ENCODE measurements around the gene CCDC181. TPM values are rescaled to one million over a fixed set of nuclear protein-coding genes. Genes with fewer than 3 reads are reported as not detected.
A peak's percentile ranks its signal among the peaks of the same experiment; 100 is the strongest.

The CCDC181 gene
- total and polyA plus RNA-seq, 2 of the 8 experiments (the other 6 are each of a cell fraction or from before 2014, with no cell fraction given): 1.2 to 3.7 TPM

GRCh38 chr1:169367096-169367685 is 60.1 kb downstream of the CCDC181 start:
- Histone ChIP-seq H3K79me1 (ENCODE audit: low read depth, low read length) (no peaks in the 10 kb centered on the region), H3K4me3 (ENCODE audit: extremely low read depth in 1 of 4, insufficient read depth in 2 of 4, low read depth in 3 of 4, low read length in 4 of 4) (peak overlapping the region; percentile 87 to 98 (median 92)), H3K27me3 (replicated peaks in 1 of 4; ENCODE audit: control insufficient read depth in 3 of 4, extremely low read depth in 1 of 4, insufficient read depth in 3 of 4, low read length in 3 of 4) (no peaks in the 10 kb centered on the region), H2BK20ac (ENCODE audit: low read length) (no peak overlapping the region), H3K9me3 (ENCODE audit: insufficient read depth in 2 of 2, low read depth in 1 of 2, low read length in 1 of 2) (peaks cover 0 to 3% of the 10 kb centered on the region in 2 experiments; a peak in 1 of 4 replicates), H2BK12ac (ENCODE audit: low read depth, low read length) (no peak overlapping the region), H3K23me2 (ENCODE audit: low read depth, low read length) (peaks cover 7% of the 10 kb centered on the region), H3K18ac (ENCODE audit: extremely low read depth, low read length) (no peak overlapping the region), H2AFZ (ENCODE audit: low read length) (peak overlapping the region; percentile 99), H3K56ac (replicated peaks; ENCODE audit: insufficient read length, low read depth, low read length) (no peak overlapping the region), H3K79me2 (ENCODE audit: control insufficient read depth in 1 of 2, insufficient read depth in 2 of 2, low read length in 2 of 2) (peaks cover 0 to 14% of the 10 kb centered on the region in 2 experiments; a peak in 2 of 4 replicates), H2BK5ac (ENCODE audit: low read depth, low read length) (0 out of 2 replicates have a peak overlapping the region, but pooled peaks have one; percentile 17), H2AK5ac (ENCODE audit: low read depth, low read length) (no peak overlapping the region), H3K36me3 (ENCODE audit: control insufficient read depth in 2 of 4, insufficient read depth in 4 of 4, low read length in 3 of 4) (peaks cover 0 to 6% (median 1%) of the 10 kb centered on the region in 4 experiments; a peak in 1 of 8 replicates), H3K9ac (replicated peaks in 1 of 4; ENCODE audit: extremely low read depth in 1 of 4, low read depth in 3 of 4, low read length in 3 of 4) (peak overlapping the region in 2 of 4 experiments; percentile 35 to 66; a peak in 3 of 7 replicates), H3K4me2 (ENCODE audit: insufficient read depth in 1 of 2, low read depth in 2 of 2, low read length in 2 of 2) (peak overlapping the region; percentile 55 to 79), H4K91ac (replicated peaks; ENCODE audit: insufficient read length, low read length) (no peak overlapping the region), H3K4ac (replicated peaks; ENCODE audit: insufficient read length, low read depth, low read length) (no peak overlapping the region), H3K14ac (ENCODE audit: insufficient read length) (no peak overlapping the region), H3K23ac (ENCODE audit: insufficient read length) (no peak overlapping the region), H3K4me1 (replicated peaks in 1 of 4; ENCODE audit: control insufficient read depth in 3 of 4, insufficient read depth in 4 of 4, low read length in 3 of 4) (no peaks in the 10 kb centered on the region; a peak in 1 of 7 replicates), H4K8ac (ENCODE audit: extremely low read depth, insufficient read depth, low read length) (no peak overlapping the region), H2BK15ac (ENCODE audit: low read length) (no peak overlapping the region), H3K27ac (ENCODE audit: low read depth, low read length) (no peak overlapping the region), H2BK120ac (replicated peaks; ENCODE audit: low read depth, low read length) (no peak overlapping the region), H4K20me1 (replicated peaks in 1 of 2; ENCODE audit: control insufficient read depth in 1 of 2, insufficient read depth in 2 of 2, low read length in 2 of 2) (no peaks in the 10 kb centered on the region), H4K5ac (ENCODE audit: insufficient read length, low read depth, low read length) (no peak overlapping the region)
- ChIA-PET CTCF (ENCODE audit: partially characterized antibody) (interaction anchor here (1.4 to 2.5 kb wide), 2 partner anchors 9 to 19 kb away, joined by 3 to 8 read pairs; no protein-coding TSS in a partner anchor), POLR2A (ENCODE audit: partially characterized antibody) (interaction anchor here (0.9 to 1.2 kb wide), 4 partner anchors 11 to 257 kb away, joined by 3 to 5 read pairs (median 4); partner anchors contain the start of gene SLC19A2)
- WGBS, 2 experiments (ENCODE audit: extremely low coverage in 1 of 2, insufficient coverage in 1 of 2, insufficient read length in 1 of 2, insufficient replicate concordance in 2 of 2, low coverage in 1 of 2, low lambda C conversion rate in 2 of 2, missing lambda C conversion rate in 1 of 2): 16% methylated on average over 15 of the region's 15 CpGs; no CpG with 5 or more reads in 1 of the 2 experiments
- FAIRE-seq: no peak
- no peak for DNase-seq (ENCODE audit: low read depth in 1 of 2, low spot score in 2 of 2)
- no peak for TF ChIP-seq TAF1 (IDR thresholded peaks at IDR 0.05; ENCODE audit: low read depth, low read length)
- TF ChIP-seq KDM1A (IDR thresholded peaks at IDR 0.05; ENCODE audit: borderline replicate concordance, low read length): no peak
- TF ChIP-seq EZH2 (IDR thresholded peaks at IDR 0.05; ENCODE audit: low read depth, low read length, severe bottlenecking): no peak
- TF ChIP-seq, protein P1, sequence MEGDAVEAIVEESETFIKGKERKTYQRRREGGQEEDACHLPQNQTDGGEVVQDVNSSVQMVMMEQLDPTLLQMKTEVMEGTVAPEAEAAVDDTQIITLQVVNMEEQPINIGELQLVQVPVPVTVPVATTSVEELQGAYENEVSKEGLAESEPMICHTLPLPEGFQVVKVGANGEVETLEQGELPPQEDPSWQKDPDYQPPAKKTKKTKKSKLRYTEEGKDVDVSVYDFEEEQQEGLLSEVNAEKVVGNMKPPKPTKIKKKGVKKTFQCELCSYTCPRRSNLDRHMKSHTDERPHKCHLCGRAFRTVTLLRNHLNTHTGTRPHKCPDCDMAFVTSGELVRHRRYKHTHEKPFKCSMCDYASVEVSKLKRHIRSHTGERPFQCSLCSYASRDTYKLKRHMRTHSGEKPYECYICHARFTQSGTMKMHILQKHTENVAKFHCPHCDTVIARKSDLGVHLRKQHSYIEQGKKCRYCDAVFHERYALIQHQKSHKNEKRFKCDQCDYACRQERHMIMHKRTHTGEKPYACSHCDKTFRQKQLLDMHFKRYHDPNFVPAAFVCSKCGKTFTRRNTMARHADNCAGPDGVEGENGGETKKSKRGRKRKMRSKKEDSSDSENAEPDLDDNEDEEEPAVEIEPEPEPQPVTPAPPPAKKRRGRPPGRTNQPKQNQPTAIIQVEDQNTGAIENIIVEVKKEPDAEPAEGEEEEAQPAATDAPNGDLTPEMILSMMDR (IDR thresholded peaks at IDR 0.05; ENCODE audit: control extremely low read depth in 1 of 3, insufficient read depth in 1 of 3, low read depth in 1 of 3, low read length in 3 of 3): no peak
- TF ChIP-seq GTF2F1 (IDR thresholded peaks at IDR 0.05; ENCODE audit: borderline replicate concordance, low read depth, low read length): no peak
- no peak for TF ChIP-seq KDM4A (IDR thresholded peaks at IDR 0.05; ENCODE audit: low read depth, low read length, severe bottlenecking)
- TF ChIP-seq SIN3A (conservative IDR thresholded peaks at IDR 0.05 in 1 of 2, IDR thresholded peaks at IDR 0.05 in 1 of 2; ENCODE audit: low read depth in 1 of 2, low read length in 2 of 2): no peak
- TF ChIP-seq BACH1 (IDR thresholded peaks at IDR 0.05; ENCODE audit: low read length): no peak
- no peak for TF ChIP-seq EP300 (IDR thresholded peaks at IDR 0.05; ENCODE audit: borderline replicate concordance in 1 of 2, low read depth in 2 of 2, low read length in 2 of 2)
